WTC11 (cell line): ENCODE results near the gene MDM4. TPM values are rescaled to one million over a fixed set of nuclear protein-coding genes. Genes with fewer than 3 reads are reported as not detected.

ENCODE experiments used
- ATAC-seq: fragments of 200-7000 bp; cut with Tn5 transposase; 2 replicates; pipeline ENCODE4 v1.10.0; 2021; ENCODE audit warnings: mild to moderate bottlenecking, moderate library complexity
- CTCF ChIA-PET: fragments of 300-600 bp; sonication (Branson Sonifier 250); formaldehyde crosslinking; loops from one replicate; lab custom pipeline; 2021; ENCODE audit warnings: antibody characterized with exemption; lab: Charles Lee
- POLR2A ChIA-PET: fragments of 350-600 bp; sonication (Branson Sonifier 250); formaldehyde crosslinking; loops from one replicate; lab custom pipeline; 2021; ENCODE audit warnings: antibody characterized with exemption; lab: Charles Lee
- DNase-seq: peaks from one replicate; pipeline ENCODE4 v3.0.0; 2021; ENCODE audit warnings: low spot score
- H3K27ac Mint-ChIP-seq: 2 replicates; pipeline ENCODE4 v1.8.0; 2021; ENCODE audit warnings: mixed read lengths
- H3K27me3 Mint-ChIP-seq: 2 replicates; pipeline ENCODE4 v1.8.0; 2021; ENCODE audit warnings: low read depth, mild to moderate bottlenecking, moderate library complexity, mixed read lengths
- H3K36me3 Mint-ChIP-seq: 2 replicates; pipeline ENCODE4 v1.8.0; 2021; ENCODE audit warnings: mixed read lengths
- H3K4me1 Mint-ChIP-seq: 2 replicates; pipeline ENCODE4 v1.8.0; 2022; ENCODE audit warnings: mixed read lengths
- H3K4me3 Mint-ChIP-seq: 2 replicates; pipeline ENCODE4 v1.8.0; 2021; ENCODE audit warnings: mild to moderate bottlenecking, moderate library complexity, mixed read lengths
- H3K9me3 Mint-ChIP-seq: 2 replicates; pipeline ENCODE4 v1.8.0; 2021; ENCODE audit warnings: mixed read lengths
- ATF1 ChIP-seq: sonication (generic); formaldehyde crosslinking; IDR thresholded peaks from 2 replicates; pipeline ENCODE4 v1.8.1; 2023; ENCODE audit warnings: mild to moderate bottlenecking, moderate library complexity, missing genetic modification reagents
- CREM ChIP-seq: sonication (generic); formaldehyde crosslinking; IDR thresholded peaks from 2 replicates; pipeline ENCODE4 v1.8.1; 2022; ENCODE audit warnings: mild to moderate bottlenecking, missing genetic modification reagents, moderate library complexity
- MYBL2 ChIP-seq: sonication (generic); formaldehyde crosslinking; IDR thresholded peaks from 2 replicates; pipeline ENCODE4 v1.8.1; 2023; ENCODE audit warnings: mild to moderate bottlenecking, moderate library complexity, missing genetic modification reagents
- NFATC4 ChIP-seq: fragments of 250-450 bp; sonication (Bioruptor Pico); IDR thresholded peaks from 2 replicates; pipeline ENCODE4 v1.9.0; 2021; ENCODE audit warnings: mild to moderate bottlenecking
- ZNF317 ChIP-seq: sonication (generic); formaldehyde crosslinking; IDR thresholded peaks from 2 replicates; pipeline ENCODE4 v1.8.1; 2023; ENCODE audit warnings: low read depth, mild to moderate bottlenecking, moderate library complexity, missing genetic modification reagents, borderline replicate concordance
- total RNA-seq: library from RNA; stranded (reverse); gene quantifications from 3 replicates; pipeline ENCODE4 v1.2.3, GENCODE V29; 2021
- TF ChIP-seq, protein P1 (sequence below): sonication (generic); formaldehyde crosslinking; IDR thresholded peaks from 2 replicates; pipeline ENCODE4 v1.8.0; 2022; ENCODE audit warnings: mild to moderate bottlenecking, missing genetic modification reagents
- TF ChIP-seq, protein P2 (sequence below): sonication (generic); formaldehyde crosslinking; IDR thresholded peaks from 2 replicates; pipeline ENCODE4 v1.8.1; 2022; ENCODE audit warnings: mild to moderate bottlenecking, moderate library complexity, missing genetic modification reagents
- TF ChIP-seq, protein P3 (sequence below): fragments of 250-450 bp; sonication (Bioruptor Pico); conservative IDR thresholded peaks from 2 replicates; pipeline ENCODE4 v1.9.0; 2021; ENCODE audit warnings: mild to moderate bottlenecking
- TF ChIP-seq, protein P4 (sequence below): sonication (generic); formaldehyde crosslinking; IDR thresholded peaks from 2 replicates; pipeline ENCODE4 v1.8.1; 2023; ENCODE audit warnings: mild to moderate bottlenecking, moderate library complexity, missing genetic modification reagents
- TF ChIP-seq, protein P5 (sequence below): fragments of 250-450 bp; sonication (Bioruptor Pico); IDR thresholded peaks from 2 replicates; pipeline ENCODE4 v1.9.0; 2021; ENCODE audit warnings: moderate library complexity, mild to moderate bottlenecking, inconsistent platforms, borderline replicate concordance
- TF ChIP-seq, protein P6 (sequence below): fragments of 250-450 bp; sonication (Bioruptor Pico); IDR thresholded peaks from 2 replicates; pipeline ENCODE4 v1.9.0; 2021; ENCODE audit warnings: mild to moderate bottlenecking
- TF ChIP-seq, protein P7 (sequence below): sonication (generic); formaldehyde crosslinking; IDR thresholded peaks from 2 replicates; pipeline ENCODE4 v1.8.1; 2022; ENCODE audit warnings: missing genetic modification reagents, borderline replicate concordance

The MDM4 gene
- total RNA-seq, 1 experiment from 2014 or later: 76.2 TPM

DNA sequence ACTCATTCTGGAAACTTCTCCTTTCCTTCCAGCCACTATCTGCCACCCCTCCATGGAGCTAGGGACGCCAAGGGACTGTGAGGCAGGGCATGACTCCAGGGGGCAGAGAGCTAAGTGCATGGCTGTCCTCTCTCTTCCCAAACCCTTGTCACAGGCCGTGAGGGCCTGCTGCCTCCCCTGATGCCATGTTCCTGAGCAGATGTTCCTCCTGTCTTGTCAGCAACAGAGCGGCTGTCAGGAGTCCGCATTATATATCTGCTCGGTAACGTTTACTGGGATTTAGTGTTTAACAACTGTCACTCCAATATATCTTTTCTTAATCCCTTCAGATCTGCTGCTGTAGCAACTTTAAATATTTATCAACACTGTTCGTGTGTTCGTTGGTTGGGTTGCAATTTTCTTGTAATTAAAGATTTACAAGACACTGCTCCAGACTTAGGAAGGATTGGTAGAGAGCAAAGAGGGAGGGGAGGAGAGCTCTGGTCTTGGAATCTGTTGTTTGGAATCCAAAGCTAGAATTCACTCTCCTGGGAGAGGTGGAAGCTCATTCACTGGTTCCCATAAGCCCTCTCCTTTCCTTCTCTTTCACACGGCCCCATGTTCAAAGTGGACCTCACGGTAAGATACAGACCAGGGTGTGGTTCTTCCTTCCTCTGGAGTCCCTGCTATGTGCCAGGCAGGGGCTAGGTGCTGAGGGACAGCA lies 76.2 kb downstream of the MDM4 start:
- Mint-ChIP-seq H3K4me1 (peaks cover 19% of the 10 kb centered on the region), H3K27me3 (no peaks in the 10 kb centered on the region), H3K9me3 (no peaks in the 10 kb centered on the region), H3K4me3 (no peak overlapping the region), H3K27ac (no peak overlapping the region), H3K36me3 (no peaks in the 10 kb centered on the region; the same call in 1 of the 2 replicates)
- no peak for ATAC-seq
- POLR2A ChIA-PET: no interaction called here
- no peak for DNase-seq
- TF ChIP-seq CREM (CRISPR knock-in tag) (no peak), NFATC4 (CRISPR knock-in tag) (no peak), ATF1 (CRISPR knock-in tag) (no peak), ZNF317 (CRISPR knock-in tag) (no peak), MYBL2 (CRISPR knock-in tag) (no peak)
- TF ChIP-seq, protein P1, sequence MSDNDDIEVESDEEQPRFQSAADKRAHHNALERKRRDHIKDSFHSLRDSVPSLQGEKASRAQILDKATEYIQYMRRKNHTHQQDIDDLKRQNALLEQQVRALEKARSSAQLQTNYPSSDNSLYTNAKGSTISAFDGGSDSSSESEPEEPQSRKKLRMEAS: no peak
- TF ChIP-seq, protein P2, sequence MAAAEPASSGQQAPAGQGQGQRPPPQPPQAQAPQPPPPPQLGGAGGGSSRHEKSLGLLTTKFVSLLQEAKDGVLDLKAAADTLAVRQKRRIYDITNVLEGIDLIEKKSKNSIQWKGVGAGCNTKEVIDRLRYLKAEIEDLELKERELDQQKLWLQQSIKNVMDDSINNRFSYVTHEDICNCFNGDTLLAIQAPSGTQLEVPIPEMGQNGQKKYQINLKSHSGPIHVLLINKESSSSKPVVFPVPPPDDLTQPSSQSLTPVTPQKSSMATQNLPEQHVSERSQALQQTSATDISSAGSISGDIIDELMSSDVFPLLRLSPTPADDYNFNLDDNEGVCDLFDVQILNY (CRISPR knock-in tag): no peak
- TF ChIP-seq, protein P3, sequence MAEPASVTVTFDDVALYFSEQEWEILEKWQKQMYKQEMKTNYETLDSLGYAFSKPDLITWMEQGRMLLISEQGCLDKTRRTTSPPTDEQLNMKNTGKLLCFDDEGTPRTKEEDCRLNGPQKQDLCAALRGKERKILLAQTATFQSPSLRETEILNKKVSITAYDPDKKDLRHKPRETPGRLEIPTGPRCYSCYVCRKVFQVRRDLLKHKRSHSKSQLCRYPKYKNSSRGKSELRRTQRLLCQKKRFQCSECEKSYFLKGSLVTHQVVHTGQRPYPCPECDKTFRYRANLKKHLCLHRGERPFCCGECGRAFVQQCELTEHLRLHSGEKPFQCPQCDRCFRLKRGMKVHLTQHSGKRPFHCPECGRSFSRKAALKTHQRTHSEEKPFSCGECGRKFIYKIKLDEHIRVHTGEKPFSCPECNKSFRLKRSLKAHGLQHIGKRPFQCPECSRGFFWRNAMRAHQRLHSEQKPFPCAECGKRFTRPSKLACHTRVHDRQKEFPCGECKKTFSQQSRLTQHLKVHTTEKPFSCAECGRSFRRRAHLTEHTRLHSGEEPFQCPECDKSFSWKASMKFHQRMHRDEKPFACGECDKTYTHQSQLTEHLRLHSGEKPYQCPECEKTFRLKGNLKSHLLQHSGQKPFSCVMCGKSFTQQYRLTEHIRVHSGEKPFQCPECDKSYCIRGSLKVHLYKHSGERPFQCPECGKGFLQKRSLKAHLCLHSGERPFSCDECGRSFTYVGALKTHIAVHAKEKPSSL: no peak
- TF ChIP-seq, protein P4, sequence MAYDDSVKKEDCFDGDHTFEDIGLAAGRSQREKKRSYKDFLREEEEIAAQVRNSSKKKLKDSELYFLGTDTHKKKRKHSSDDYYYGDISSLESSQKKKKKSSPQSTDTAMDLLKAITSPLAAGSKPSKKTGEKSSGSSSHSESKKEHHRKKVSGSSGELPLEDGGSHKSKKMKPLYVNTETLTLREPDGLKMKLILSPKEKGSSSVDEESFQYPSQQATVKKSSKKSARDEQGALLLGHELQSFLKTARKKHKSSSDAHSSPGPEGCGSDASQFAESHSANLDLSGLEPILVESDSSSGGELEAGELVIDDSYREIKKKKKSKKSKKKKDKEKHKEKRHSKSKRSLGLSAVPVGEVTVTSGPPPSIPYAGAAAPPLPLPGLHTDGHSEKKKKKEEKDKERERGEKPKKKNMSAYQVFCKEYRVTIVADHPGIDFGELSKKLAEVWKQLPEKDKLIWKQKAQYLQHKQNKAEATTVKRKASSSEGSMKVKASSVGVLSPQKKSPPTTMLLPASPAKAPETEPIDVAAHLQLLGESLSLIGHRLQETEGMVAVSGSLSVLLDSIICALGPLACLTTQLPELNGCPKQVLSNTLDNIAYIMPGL (CRISPR knock-in tag): no peak
- TF ChIP-seq, protein P5, sequence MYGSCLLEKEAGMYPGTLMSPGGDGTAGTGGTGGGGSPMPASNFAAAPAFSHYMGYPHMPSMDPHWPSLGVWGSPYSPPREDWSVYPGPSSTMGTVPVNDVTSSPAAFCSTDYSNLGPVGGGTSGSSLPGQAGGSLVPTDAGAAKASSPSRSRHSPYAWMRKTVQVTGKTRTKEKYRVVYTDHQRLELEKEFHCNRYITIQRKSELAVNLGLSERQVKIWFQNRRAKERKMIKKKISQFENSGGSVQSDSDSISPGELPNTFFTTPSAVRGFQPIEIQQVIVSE: no peak
- TF ChIP-seq, protein P6, sequence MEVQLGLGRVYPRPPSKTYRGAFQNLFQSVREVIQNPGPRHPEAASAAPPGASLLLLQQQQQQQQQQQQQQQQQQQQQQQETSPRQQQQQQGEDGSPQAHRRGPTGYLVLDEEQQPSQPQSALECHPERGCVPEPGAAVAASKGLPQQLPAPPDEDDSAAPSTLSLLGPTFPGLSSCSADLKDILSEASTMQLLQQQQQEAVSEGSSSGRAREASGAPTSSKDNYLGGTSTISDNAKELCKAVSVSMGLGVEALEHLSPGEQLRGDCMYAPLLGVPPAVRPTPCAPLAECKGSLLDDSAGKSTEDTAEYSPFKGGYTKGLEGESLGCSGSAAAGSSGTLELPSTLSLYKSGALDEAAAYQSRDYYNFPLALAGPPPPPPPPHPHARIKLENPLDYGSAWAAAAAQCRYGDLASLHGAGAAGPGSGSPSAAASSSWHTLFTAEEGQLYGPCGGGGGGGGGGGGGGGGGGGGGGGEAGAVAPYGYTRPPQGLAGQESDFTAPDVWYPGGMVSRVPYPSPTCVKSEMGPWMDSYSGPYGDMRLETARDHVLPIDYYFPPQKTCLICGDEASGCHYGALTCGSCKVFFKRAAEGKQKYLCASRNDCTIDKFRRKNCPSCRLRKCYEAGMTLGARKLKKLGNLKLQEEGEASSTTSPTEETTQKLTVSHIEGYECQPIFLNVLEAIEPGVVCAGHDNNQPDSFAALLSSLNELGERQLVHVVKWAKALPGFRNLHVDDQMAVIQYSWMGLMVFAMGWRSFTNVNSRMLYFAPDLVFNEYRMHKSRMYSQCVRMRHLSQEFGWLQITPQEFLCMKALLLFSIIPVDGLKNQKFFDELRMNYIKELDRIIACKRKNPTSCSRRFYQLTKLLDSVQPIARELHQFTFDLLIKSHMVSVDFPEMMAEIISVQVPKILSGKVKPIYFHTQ (CRISPR knock-in tag): no peak
- TF ChIP-seq, protein P7, sequence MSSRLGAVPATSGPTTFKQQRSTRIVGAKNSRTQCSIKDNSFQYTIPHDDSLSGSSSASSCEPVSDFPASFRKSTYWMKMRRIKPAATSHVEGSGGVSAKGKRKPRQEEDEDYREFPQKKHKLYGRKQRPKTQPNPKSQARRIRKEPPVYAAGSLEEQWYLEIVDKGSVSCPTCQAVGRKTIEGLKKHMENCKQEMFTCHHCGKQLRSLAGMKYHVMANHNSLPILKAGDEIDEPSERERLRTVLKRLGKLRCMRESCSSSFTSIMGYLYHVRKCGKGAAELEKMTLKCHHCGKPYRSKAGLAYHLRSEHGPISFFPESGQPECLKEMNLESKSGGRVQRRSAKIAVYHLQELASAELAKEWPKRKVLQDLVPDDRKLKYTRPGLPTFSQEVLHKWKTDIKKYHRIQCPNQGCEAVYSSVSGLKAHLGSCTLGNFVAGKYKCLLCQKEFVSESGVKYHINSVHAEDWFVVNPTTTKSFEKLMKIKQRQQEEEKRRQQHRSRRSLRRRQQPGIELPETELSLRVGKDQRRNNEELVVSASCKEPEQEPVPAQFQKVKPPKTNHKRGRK (CRISPR knock-in tag): no peak
- CTCF ChIA-PET: interaction anchor here (0.8 to 2.3 kb wide), 5 partner anchors 15 to 214 kb away, joined by 3 to 10 read pairs (median 5); no protein-coding TSS in a partner anchor
